ENCODE results near the gene UBXN7.
A peak's percentile ranks its signal among the peaks of the same experiment; 100 is the strongest.
"Not testable (repeated sequence)": the region's sequence is repeated elsewhere in the genome, so short reads cannot be mapped to it uniquely, and the experiment has no call there.

Gene UBXN7

GRCh38 chr3:196463478-196463756 is 31.2 kb upstream of the UBXN7 start:
- Histone ChIP-seq H3K4ac (ENCODE audit: low read depth, low read length) (no peak overlapping the region), H3K23ac (ENCODE audit: low read length) (no peak overlapping the region), H3K4me2 (ENCODE audit: low read length) (no peak overlapping the region), H3K36me3 (ENCODE audit: control insufficient read depth, insufficient read depth, low read length) (no peaks in the 10 kb centered on the region), H2BK5ac (ENCODE audit: low read length) (no peak overlapping the region), H3K9ac (ENCODE audit: low read length) (no peak overlapping the region), H3K4me3 (ENCODE audit: low read length) (no peak overlapping the region), H4K5ac (ENCODE audit: low read length) (no peak overlapping the region), H3K4me1 (ENCODE audit: control insufficient read depth, low read depth, low read length) (no peaks in the 10 kb centered on the region), H3K56ac (ENCODE audit: low read length) (no peak overlapping the region), H3K27me3 (ENCODE audit: insufficient read depth, low read length, poor library complexity) (no peaks in the 10 kb centered on the region), H2BK15ac (replicated peaks; ENCODE audit: low read depth) (no peak overlapping the region), H2AK5ac (ENCODE audit: low read length) (no peak overlapping the region), H3K79me2 (ENCODE audit: control insufficient read depth, insufficient read depth, low read length) (no peaks in the 10 kb centered on the region), H4K8ac (ENCODE audit: low read depth, low read length) (no peak overlapping the region), H2BK120ac (ENCODE audit: low read depth, low read length) (no peak overlapping the region), H3K79me1 (ENCODE audit: low read length) (no peaks in the 10 kb centered on the region), H3K27ac (ENCODE audit: low read depth, low read length) (no peak overlapping the region), H3K18ac (ENCODE audit: low read length) (no peak overlapping the region)
- no peak for DNase-seq
- WGBS (ENCODE audit: extremely low coverage, insufficient coverage, low lambda C conversion rate): no CpG with 5 or more reads among the region's 2 CpGs

- H3K56ac ChIP-seq (ENCODE audit: low read length); H3K4ac ChIP-seq (ENCODE audit: low read depth, low read length); H3K36me3 ChIP-seq (ENCODE audit: control insufficient read depth, insufficient read depth, low read length); H3K18ac ChIP-seq (ENCODE audit: low read length); H3K4me2 ChIP-seq (ENCODE audit: low read length); H3K4me3 ChIP-seq (ENCODE audit: low read length); H2BK15ac ChIP-seq (replicated peaks; ENCODE audit: low read depth); H4K8ac ChIP-seq (ENCODE audit: low read depth, low read length); DNase-seq; H2BK120ac ChIP-seq (ENCODE audit: low read depth, low read length); H2BK5ac ChIP-seq (ENCODE audit: low read length); H4K5ac ChIP-seq (ENCODE audit: low read length); H3K4me1 ChIP-seq (ENCODE audit: control insufficient read depth, low read depth, low read length); H3K79me1 ChIP-seq (ENCODE audit: low read length); H3K27me3 ChIP-seq (ENCODE audit: insufficient read depth, low read length, poor library complexity); H3K27ac ChIP-seq (ENCODE audit: low read depth, low read length); H3K9ac ChIP-seq (ENCODE audit: low read length); H2AK5ac ChIP-seq (ENCODE audit: low read length); H3K23ac ChIP-seq (ENCODE audit: low read length); H3K79me2 ChIP-seq (ENCODE audit: control insufficient read depth, insufficient read depth, low read length): not testable (repeated sequence)
- no CpG with 5 or more reads among the region's 1 CpG for WGBS (ENCODE audit: extremely low coverage, insufficient coverage, low lambda C conversion rate)
These were observed 30.7 kb upstream of the UBXN7 start for GRCh38 chr3:196462680-196463477.

GRCh38 chr3:196458063-196458462 is 25.8 kb upstream of the UBXN7 start:
- H3K4me2 ChIP-seq (ENCODE audit: low read length): no peak overlapping the region
- H3K36me3 ChIP-seq (ENCODE audit: control insufficient read depth, insufficient read depth, low read length): no peaks in the 10 kb centered on the region
- H3K4me1 ChIP-seq (ENCODE audit: control insufficient read depth, low read depth, low read length): no peaks in the 10 kb centered on the region
- no peak overlapping the region for H2BK15ac ChIP-seq (replicated peaks; ENCODE audit: low read depth)
- no peaks in the 10 kb centered on the region for H3K27me3 ChIP-seq (ENCODE audit: insufficient read depth, low read length, poor library complexity)
- H3K79me2 ChIP-seq (ENCODE audit: control insufficient read depth, insufficient read depth, low read length): no peaks in the 10 kb centered on the region
- H3K56ac ChIP-seq (ENCODE audit: low read length): no peak overlapping the region
- no peak overlapping the region for H3K4ac ChIP-seq (ENCODE audit: low read depth, low read length)
- no peak overlapping the region for H3K18ac ChIP-seq (ENCODE audit: low read length)
- H2BK5ac ChIP-seq (ENCODE audit: low read length): no peak overlapping the region
- H3K4me3 ChIP-seq (ENCODE audit: low read length): no peak overlapping the region
- no peak overlapping the region for H4K5ac ChIP-seq (ENCODE audit: low read length)
- no peak for DNase-seq
- no peak overlapping the region for H3K23ac ChIP-seq (ENCODE audit: low read length)
- H3K9ac ChIP-seq (ENCODE audit: low read length): no peak overlapping the region
- no peak overlapping the region for H2BK120ac ChIP-seq (ENCODE audit: low read depth, low read length)
- H2AK5ac ChIP-seq (ENCODE audit: low read length): no peak overlapping the region
- H3K27ac ChIP-seq (ENCODE audit: low read depth, low read length): no peak overlapping the region
- H3K79me1 ChIP-seq (ENCODE audit: low read length): no peaks in the 10 kb centered on the region
- H4K8ac ChIP-seq (ENCODE audit: low read depth, low read length): no peak overlapping the region
- no CpG with 5 or more reads among the region's 4 CpGs for WGBS (ENCODE audit: extremely low coverage, insufficient coverage, low lambda C conversion rate)

GRCh38 chr3:196457470-196457869 is 25.2 kb upstream of the UBXN7 start:
- H2AK5ac ChIP-seq (ENCODE audit: low read length); H3K79me2 ChIP-seq (ENCODE audit: control insufficient read depth, insufficient read depth, low read length); H3K27me3 ChIP-seq (ENCODE audit: insufficient read depth, low read length, poor library complexity); H3K23ac ChIP-seq (ENCODE audit: low read length); H3K18ac ChIP-seq (ENCODE audit: low read length); H4K8ac ChIP-seq (ENCODE audit: low read depth, low read length); H2BK120ac ChIP-seq (ENCODE audit: low read depth, low read length); H3K56ac ChIP-seq (ENCODE audit: low read length); H3K27ac ChIP-seq (ENCODE audit: low read depth, low read length); H4K5ac ChIP-seq (ENCODE audit: low read length); H3K79me1 ChIP-seq (ENCODE audit: low read length); DNase-seq; H3K36me3 ChIP-seq (ENCODE audit: control insufficient read depth, insufficient read depth, low read length); H3K9ac ChIP-seq (ENCODE audit: low read length); H3K4me1 ChIP-seq (ENCODE audit: control insufficient read depth, low read depth, low read length); H3K4ac ChIP-seq (ENCODE audit: low read depth, low read length); H2BK5ac ChIP-seq (ENCODE audit: low read length); H3K4me2 ChIP-seq (ENCODE audit: low read length); H2BK15ac ChIP-seq (replicated peaks; ENCODE audit: low read depth); H3K4me3 ChIP-seq (ENCODE audit: low read length): not testable (repeated sequence)
- WGBS (ENCODE audit: extremely low coverage, insufficient coverage, low lambda C conversion rate): no CpG with 5 or more reads among the region's 7 CpGs

GRCh38 chr3:196454935-196455334 is 22.7 kb upstream of the UBXN7 start:
- no peak overlapping the region for H2BK15ac ChIP-seq (replicated peaks; ENCODE audit: low read depth)
- H4K5ac ChIP-seq (ENCODE audit: low read length): no peak overlapping the region
- no peaks in the 10 kb centered on the region for H3K36me3 ChIP-seq (ENCODE audit: control insufficient read depth, insufficient read depth, low read length)
- H4K8ac ChIP-seq (ENCODE audit: low read depth, low read length): no peak overlapping the region
- H3K27ac ChIP-seq (ENCODE audit: low read depth, low read length): no peak overlapping the region
- no peak overlapping the region for H2AK5ac ChIP-seq (ENCODE audit: low read length)
- no peaks in the 10 kb centered on the region for H3K79me1 ChIP-seq (ENCODE audit: low read length)
- H3K4ac ChIP-seq (ENCODE audit: low read depth, low read length): no peak overlapping the region
- no peak overlapping the region for H2BK5ac ChIP-seq (ENCODE audit: low read length)
- no peak overlapping the region for H3K4me2 ChIP-seq (ENCODE audit: low read length)
- H3K9ac ChIP-seq (ENCODE audit: low read length): no peak overlapping the region
- H3K79me2 ChIP-seq (ENCODE audit: control insufficient read depth, insufficient read depth, low read length): no peaks in the 10 kb centered on the region
- no peak overlapping the region for H2BK120ac ChIP-seq (ENCODE audit: low read depth, low read length)
- no CpG with 5 or more reads among the region's 6 CpGs for WGBS (ENCODE audit: extremely low coverage, insufficient coverage, low lambda C conversion rate)
- H3K4me1 ChIP-seq (ENCODE audit: control insufficient read depth, low read depth, low read length): no peaks in the 10 kb centered on the region
- H3K56ac ChIP-seq (ENCODE audit: low read length): no peak overlapping the region
- DNase-seq: no peak
- no peak overlapping the region for H3K4me3 ChIP-seq (ENCODE audit: low read length)
- H3K18ac ChIP-seq (ENCODE audit: low read length): no peak overlapping the region
- H3K23ac ChIP-seq (ENCODE audit: low read length): no peak overlapping the region
- no peaks in the 10 kb centered on the region for H3K27me3 ChIP-seq (ENCODE audit: insufficient read depth, low read length, poor library complexity)

GRCh38 chr3:196445391-196445790 is 13.2 kb upstream of the UBXN7 start:
- not testable (repeated sequence) for H3K18ac ChIP-seq (ENCODE audit: low read length); H3K4me1 ChIP-seq (ENCODE audit: control insufficient read depth, low read depth, low read length); H3K79me1 ChIP-seq (ENCODE audit: low read length); H3K79me2 ChIP-seq (ENCODE audit: control insufficient read depth, insufficient read depth, low read length); H4K8ac ChIP-seq (ENCODE audit: low read depth, low read length); H3K27me3 ChIP-seq (ENCODE audit: insufficient read depth, low read length, poor library complexity); H3K56ac ChIP-seq (ENCODE audit: low read length); H3K4me2 ChIP-seq (ENCODE audit: low read length); H2AK5ac ChIP-seq (ENCODE audit: low read length); H3K9ac ChIP-seq (ENCODE audit: low read length); H3K23ac ChIP-seq (ENCODE audit: low read length); H3K27ac ChIP-seq (ENCODE audit: low read depth, low read length); H3K4me3 ChIP-seq (ENCODE audit: low read length); H2BK15ac ChIP-seq (replicated peaks; ENCODE audit: low read depth); H2BK5ac ChIP-seq (ENCODE audit: low read length); H3K4ac ChIP-seq (ENCODE audit: low read depth, low read length); H4K5ac ChIP-seq (ENCODE audit: low read length); H2BK120ac ChIP-seq (ENCODE audit: low read depth, low read length); H3K36me3 ChIP-seq (ENCODE audit: control insufficient read depth, insufficient read depth, low read length)
- no CpG with 5 or more reads among the region's 7 CpGs for WGBS (ENCODE audit: extremely low coverage, insufficient coverage, low lambda C conversion rate)
- DNase-seq: peak; percentile 53

Data from mesendoderm (in vitro differentiated cells).